H9 (cell line): ENCODE measurements around the gene SEC22A. TPM values are rescaled to one million over a fixed set of nuclear protein-coding genes. Genes with fewer than 3 reads are reported as not detected.

Experiments used
- DNase-seq: peaks from one replicate; pipeline ENCODE4 v3.0.0-alpha.2; 2017
- H2AFZ ChIP-seq: one replicate; pipeline ENCODE4 v1.6.1; 2013; ENCODE audit warnings: mild to moderate bottlenecking, low read length, control low read depth, moderate library complexity
- H2AK5ac ChIP-seq: 2 replicates; pipeline ENCODE4 v1.6.1; 2013; ENCODE audit warnings: low read length, control low read depth, mixed read lengths; ENCODE audit not compliant: insufficient read length
- H2BK120ac ChIP-seq: one replicate; pipeline ENCODE4 v1.6.1; 2013; ENCODE audit warnings: low read depth, mild to moderate bottlenecking, low read length, control low read depth, inconsistent platforms; ENCODE audit not compliant: poor library complexity, severe bottlenecking
- H2BK12ac ChIP-seq: 2 replicates; pipeline ENCODE4 v1.6.1; 2013; ENCODE audit warnings: low read length, control low read depth, mixed read lengths, low read depth; ENCODE audit not compliant: insufficient read length
- H2BK15ac ChIP-seq: 2 replicates; pipeline ENCODE4 v1.6.1; 2013; ENCODE audit warnings: low read depth, low read length, control low read depth
- H2BK20ac ChIP-seq: one replicate; pipeline ENCODE4 v1.6.1; 2013; ENCODE audit warnings: low read depth, mild to moderate bottlenecking, low read length, control low read depth, inconsistent platforms; ENCODE audit not compliant: poor library complexity, severe bottlenecking
- H2BK5ac ChIP-seq: 2 replicates; pipeline ENCODE4 v1.6.1; 2013; ENCODE audit warnings: low read length, control low read depth, mixed read lengths; ENCODE audit not compliant: insufficient read length
- H3K14ac ChIP-seq: 2 replicates; pipeline ENCODE4 v1.6.1; 2013; ENCODE audit warnings: low read length, control low read depth; ENCODE audit not compliant: insufficient read depth
- H3K18ac ChIP-seq: 2 replicates; pipeline ENCODE4 v1.6.1; 2013; ENCODE audit warnings: low read depth, mild to moderate bottlenecking, mixed read lengths, low read length, control low read depth; ENCODE audit not compliant: insufficient read length
- H3K23ac ChIP-seq: 2 replicates; pipeline ENCODE4 v1.6.1; 2013; ENCODE audit warnings: low read length, control low read depth, mixed read lengths, low read depth; ENCODE audit not compliant: insufficient read length
- H3K23me2 ChIP-seq: 2 replicates; pipeline ENCODE4 v1.6.1; 2013; ENCODE audit warnings: low read depth, mild to moderate bottlenecking, mixed read lengths, low read length, control low read depth; ENCODE audit not compliant: insufficient read length, poor library complexity, severe bottlenecking
- H3K27ac ChIP-seq: 2 replicates; pipeline ENCODE4 v1.5.1; 2013; ENCODE audit warnings: low read length, control low read depth, mixed read lengths, low read depth; ENCODE audit not compliant: insufficient read length
- H3K27me3 ChIP-seq: 2 replicates; pipeline ENCODE4 v1.6.1; 2013; ENCODE audit warnings: low read length, control low read depth, inconsistent platforms; ENCODE audit not compliant: insufficient read depth
- H3K4ac ChIP-seq: 2 replicates; pipeline ENCODE4 v1.6.1; 2013; ENCODE audit warnings: low read depth, mild to moderate bottlenecking, control low read depth, inconsistent platforms, low read length, moderate library complexity
- H3K4me1 ChIP-seq: 2 replicates; pipeline ENCODE4 v1.6.1; 2013; ENCODE audit warnings: low read length, control low read depth, inconsistent platforms; ENCODE audit not compliant: insufficient read depth
- H3K4me2 ChIP-seq: 2 replicates; pipeline ENCODE4 v1.6.1; 2013; ENCODE audit warnings: low read length, control low read depth, mixed read lengths; ENCODE audit not compliant: insufficient read length, insufficient read depth
- H3K56ac ChIP-seq: 2 replicates; pipeline ENCODE4 v1.6.1; 2013; ENCODE audit warnings: low read depth, mild to moderate bottlenecking, mixed read lengths, low read length, control low read depth; ENCODE audit not compliant: insufficient read length
- H3K79me1 ChIP-seq: 2 replicates; pipeline ENCODE4 v1.6.1; 2013; ENCODE audit warnings: low read depth, mild to moderate bottlenecking, moderate library complexity, low read length, control low read depth, inconsistent platforms; ENCODE audit not compliant: insufficient read depth, poor library complexity, severe bottlenecking
- H3K79me2 ChIP-seq: 2 replicates; pipeline ENCODE4 v1.6.1; 2013; ENCODE audit warnings: low read length, control low read depth, inconsistent platforms; ENCODE audit not compliant: insufficient read depth
- H3K9ac ChIP-seq: 2 replicates; pipeline ENCODE4 v1.6.1; 2013; ENCODE audit warnings: low read length, control low read depth, mixed read lengths; ENCODE audit not compliant: insufficient read length; ENCODE audit errors: extremely low read depth
- H3K9me3 ChIP-seq: one replicate; pipeline ENCODE4 v1.6.1; 2013; ENCODE audit warnings: low read depth, low read length, inconsistent platforms; ENCODE audit not compliant: control insufficient read depth
- H3T11ph ChIP-seq: one replicate; pipeline ENCODE4 v1.6.1; 2013; ENCODE audit warnings: mild to moderate bottlenecking, low read length, control low read depth, inconsistent platforms
- H4K20me1 ChIP-seq: one replicate; pipeline ENCODE4 v1.6.1; 2013; ENCODE audit not compliant: control insufficient read depth, insufficient read length, insufficient read depth
- H4K5ac ChIP-seq: 2 replicates; pipeline ENCODE4 v1.6.1; 2013; ENCODE audit warnings: low read depth, mild to moderate bottlenecking, mixed read lengths, low read length, control low read depth; ENCODE audit not compliant: insufficient read length
- H4K8ac ChIP-seq: replicated peaks from 2 replicates; pipeline ENCODE4 v1.6.1; 2013; ENCODE audit warnings: low read length, control low read depth, mixed read lengths, low read depth; ENCODE audit not compliant: insufficient read length
- H4K91ac ChIP-seq: 2 replicates; pipeline ENCODE4 v1.6.1; 2013; ENCODE audit warnings: low read depth, mild to moderate bottlenecking, moderate library complexity, mixed read lengths, low read length, control low read depth; ENCODE audit not compliant: insufficient read length
- H3K27ac Mint-ChIP-seq, 3 experiments: 2 replicates in 2 of 3; 3 replicates in 1 of 3; pipeline ENCODE4 v1.8.0; 2020 to 2021; ENCODE audit warnings: mixed read lengths in 3 of 3, mild to moderate bottlenecking in 1 of 3, moderate library complexity in 1 of 3
- H3K27me3 Mint-ChIP-seq: 2 replicates; pipeline ENCODE4 v1.8.0; 2021; ENCODE audit warnings: low read depth, mild to moderate bottlenecking, moderate library complexity, mixed read lengths
- H3K36me3 Mint-ChIP-seq, 3 experiments: 2 replicates in 2 of 3; 3 replicates in 1 of 3; pipeline ENCODE4 v1.8.0; 2020 to 2021; ENCODE audit warnings: low read depth in 3 of 3, mixed read lengths in 3 of 3; ENCODE audit not compliant: insufficient read depth in 1 of 3
- H3K4me1 Mint-ChIP-seq, 2 experiments: 2 replicates each; pipeline ENCODE4 v1.8.0; 2020; ENCODE audit warnings: mixed read lengths in 2 of 2
- H3K4me3 Mint-ChIP-seq, 2 experiments: 2 replicates in 1 of 2; 3 replicates in 1 of 2; pipeline ENCODE4 v1.8.0; 2020 to 2021; ENCODE audit warnings: mild to moderate bottlenecking in 2 of 2, mixed read lengths in 2 of 2, moderate library complexity in 1 of 2
- H3K9me3 Mint-ChIP-seq, 2 experiments: 2 replicates in 1 of 2; 3 replicates in 1 of 2; pipeline ENCODE4 v1.8.0; 2020; ENCODE audit warnings: mild to moderate bottlenecking in 2 of 2, mixed read lengths in 2 of 2, moderate library complexity in 1 of 2
- CTCF ChIP-seq: fragments of 200-600 bp; sonication (generic); conservative IDR thresholded peaks from 3 replicates; pipeline ENCODE4 v1.8.0; 2021; ENCODE audit warnings: antibody characterized with exemption, mild to moderate bottlenecking
- WGBS: extraction: QIAGEN DNeasy Blood & Tissue Kit; methylation state at CpG from one replicate; pipeline ENCODE4 v1.1.7; 2013; ENCODE audit warnings: missing lambda C conversion rate, low lambda C conversion rate, mixed read lengths; ENCODE audit not compliant: insufficient read length; ENCODE audit errors: extremely low coverage; 5-methylcytosine and 5-hydroxymethylcytosine counted together
- total RNA-seq: library from RNA; stranded (reverse); gene quantifications from 2 replicates; pipeline ENCODE4 v1.2.1, GENCODE V29; 2021

Gene SEC22A
- total RNA-seq, 1 experiment from 2014 or later, result 9.9 TPM

- no peak for TF ChIP-seq CTCF
- Histone ChIP-seq H3K9ac (no peak overlapping the region), H2AK5ac (no peak overlapping the region), H4K20me1 (no peaks in the 10 kb centered on the region), H3K23ac (no peak overlapping the region), H2BK20ac (no peak overlapping the region), H3K27me3 (no peaks in the 10 kb centered on the region), H3K4ac (no peak overlapping the region), H4K91ac (no peak overlapping the region), H2BK120ac (no peak overlapping the region), H3K56ac (no peak overlapping the region), H3K79me1 (no peaks in the 10 kb centered on the region), H4K5ac (no peak overlapping the region), H3T11ph (no peak overlapping the region), H2BK15ac (no peak overlapping the region), H2BK5ac (no peak overlapping the region), H3K23me2 (no peaks in the 10 kb centered on the region), H3K4me2 (no peak overlapping the region), H3K14ac (no peak overlapping the region), H2BK12ac (no peak overlapping the region), H3K27ac (no peak overlapping the region), H3K18ac (no peak overlapping the region), H3K4me1 (no peaks in the 10 kb centered on the region), H2AFZ (no peak overlapping the region), H4K8ac (no peak overlapping the region), H3K9me3 (no peaks in the 10 kb centered on the region), H3K79me2 (no peaks in the 10 kb centered on the region)
- H3K4me1 Mint-ChIP-seq, result peaks cover 2 to 6% of the 10 kb centered on the region in 2 experiments; a peak in 2 of 4 replicates
- H3K9me3 Mint-ChIP-seq, result no peaks in the 10 kb centered on the region
- WGBS, result no CpG with 5 or more reads among the region's 3 CpGs
- H3K4me3 Mint-ChIP-seq, result no peak overlapping the region
- peaks cover 10 to 45% (median 25%) of the 10 kb centered on the region in 3 experiments; a peak in 6 of 7 replicates for H3K36me3 Mint-ChIP-seq
- no peaks in the 10 kb centered on the region; the same call in 1 of the 2 replicates for H3K27me3 Mint-ChIP-seq
- no peak for DNase-seq
- peak overlapping the region in 2 of 3 experiments; percentile 57 to 76; a peak in 3 of 7 replicates for H3K27ac Mint-ChIP-seq
These were observed 49.1 kb upstream of the SEC22A start for GRCh38 chr3:123152687-123153086.
